Suppressor macrophage treated with lipopolysaccharide for 4 hours (primary cell): ENCODE measurements around the gene MTFP1.
"Not testable (repeated sequence)": the region's sequence is repeated elsewhere in the genome, so short reads cannot be mapped to it uniquely, and the experiment has no call there.

Experiments
- DNase-seq: peaks from one replicate; pipeline ENCODE4 v3.0.0-alpha.2; 2020

The MTFP1 gene

GRCh38 chr22:30426388-30427353, 1.1 kb downstream of the MTFP1 start:
- DNase-seq, result peak; percentile 91

- no peak for DNase-seq
Observed at GRCh38 chr22:30427871-30428270, 2.3 kb downstream of the MTFP1 start.

- no peak for DNase-seq
Observed at GRCh38 chr22:30429887-30430286, 4.3 kb downstream of the MTFP1 start.

- DNase-seq, result no peak
Observed at GRCh38 chr22:30430933-30431332, 5.4 kb downstream of the MTFP1 start.

GRCh38 chr22:30432096-30432495, 6.5 kb downstream of the MTFP1 start:
- DNase-seq, result no peak

GRCh38 chr22:30432520-30432919, 7.0 kb downstream of the MTFP1 start:
- DNase-seq, result no peak

- no peak for DNase-seq
Observed at GRCh38 chr22:30433227-30433626, 7.7 kb downstream of the MTFP1 start.

- DNase-seq, result no peak
Observed at GRCh38 chr22:30433773-30434172, 8.2 kb downstream of the MTFP1 start.

- no peak for DNase-seq
Observed at GRCh38 chr22:30434843-30435242, 9.3 kb downstream of the MTFP1 start.

GRCh38 chr22:30435674-30436126, 10.1 kb downstream of the MTFP1 start:
- no peak for DNase-seq

- DNase-seq, result no peak
Observed at GRCh38 chr22:30436196-30436595, 10.6 kb downstream of the MTFP1 start.

- DNase-seq, result no peak
Observed at GRCh38 chr22:30438559-30438958, 13.0 kb downstream of the MTFP1 start.

GRCh38 chr22:30439226-30439625, 13.7 kb downstream of the MTFP1 start:
- DNase-seq, result no peak

GRCh38 chr22:30439836-30440235, 14.3 kb downstream of the MTFP1 start:
- DNase-seq, result no peak

- DNase-seq, result no peak
Observed at GRCh38 chr22:30441088-30441487, 15.5 kb downstream of the MTFP1 start.

GRCh38 chr22:30444632-30445437, 19.3 kb downstream of the MTFP1 start:
- DNase-seq, result peak; percentile 66

- peak; percentile 22 for DNase-seq
Observed at GRCh38 chr22:30445438-30446145, 20.0 kb downstream of the MTFP1 start.

GRCh38 chr22:30447656-30448055, 22.1 kb downstream of the MTFP1 start:
- no peak for DNase-seq

- DNase-seq, result not testable (repeated sequence)
Observed at GRCh38 chr22:30451488-30451887, 25.9 kb downstream of the MTFP1 start.

- DNase-seq, result no peak
Observed at GRCh38 chr22:30452861-30453260, 27.3 kb downstream of the MTFP1 start.

GRCh38 chr22:30453731-30454510, 28.4 kb downstream of the MTFP1 start:
- DNase-seq, result peak; percentile 7
